ENCODE measurements around the gene COPS3. TPM values are rescaled to one million over a fixed set of nuclear protein-coding genes. Genes with fewer than 3 reads are reported as not detected.

Gene COPS3
- total RNA-seq, 1 donor from 2014 or later = 54.0 TPM

DNA sequence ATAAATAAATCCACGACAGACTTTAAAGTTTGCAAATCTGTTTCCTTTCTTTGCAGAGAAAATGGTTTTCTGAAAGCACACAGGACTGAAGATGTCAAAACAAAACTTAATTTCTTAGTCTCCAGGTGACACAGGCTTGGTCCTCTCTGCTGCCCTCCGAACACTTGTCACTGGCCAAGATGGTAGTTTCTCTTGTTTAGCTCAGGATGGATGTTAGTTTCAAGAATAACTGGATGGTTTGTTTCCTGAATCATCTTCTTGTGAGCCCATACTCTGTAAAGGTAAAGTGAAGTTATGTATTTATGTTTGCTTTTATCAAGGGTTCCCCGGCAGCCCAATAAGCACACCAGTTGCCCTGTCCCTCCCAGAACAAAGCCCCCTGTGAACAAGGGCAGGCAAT, 34.2 kb downstream of the COPS3 start:
- DNase-seq (ENCODE audit: low spot score) = no peak

DNA sequence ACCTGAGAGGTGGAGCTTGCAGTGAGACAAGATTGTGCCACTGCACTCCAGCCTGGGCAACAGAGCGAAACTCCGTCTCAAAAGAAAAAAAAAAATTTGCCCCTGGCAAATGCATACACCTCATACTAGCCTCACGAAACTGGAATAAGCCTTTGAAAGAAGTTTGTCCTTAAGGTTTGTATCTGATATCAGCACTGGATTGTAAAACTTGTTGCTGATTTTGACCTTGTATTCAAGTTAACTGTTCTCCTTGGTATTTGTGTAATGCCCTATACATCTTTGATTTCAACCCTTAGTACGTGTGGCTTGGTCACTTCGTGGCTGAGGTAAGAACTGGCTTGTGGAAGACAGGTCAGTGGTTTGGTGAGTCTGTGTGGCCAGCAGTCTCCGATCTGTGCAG, 37.9 kb downstream of the COPS3 start:
- DNase-seq (ENCODE audit: low spot score) = no peak

DNA sequence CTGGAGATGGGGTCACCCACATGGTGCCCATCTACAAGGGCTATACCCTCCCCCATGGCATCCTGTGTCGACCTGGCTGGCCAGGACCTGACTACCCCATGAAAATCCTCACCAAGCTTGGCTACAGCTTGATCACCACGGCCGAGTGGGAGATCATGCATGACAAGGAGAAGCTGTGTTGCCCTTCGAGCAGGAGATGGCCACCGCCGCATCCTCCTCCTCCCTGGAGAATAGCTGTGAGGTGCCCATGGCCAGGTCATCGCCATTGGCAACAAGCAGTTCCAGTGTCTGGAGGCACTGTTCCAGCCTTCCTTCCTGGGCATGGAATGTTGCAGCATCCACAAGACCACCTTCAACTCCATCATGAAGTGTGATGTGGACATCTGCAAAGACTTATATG, 38.8 kb downstream of the COPS3 start:
- DNase-seq (ENCODE audit: low spot score) = no peak

DNA sequence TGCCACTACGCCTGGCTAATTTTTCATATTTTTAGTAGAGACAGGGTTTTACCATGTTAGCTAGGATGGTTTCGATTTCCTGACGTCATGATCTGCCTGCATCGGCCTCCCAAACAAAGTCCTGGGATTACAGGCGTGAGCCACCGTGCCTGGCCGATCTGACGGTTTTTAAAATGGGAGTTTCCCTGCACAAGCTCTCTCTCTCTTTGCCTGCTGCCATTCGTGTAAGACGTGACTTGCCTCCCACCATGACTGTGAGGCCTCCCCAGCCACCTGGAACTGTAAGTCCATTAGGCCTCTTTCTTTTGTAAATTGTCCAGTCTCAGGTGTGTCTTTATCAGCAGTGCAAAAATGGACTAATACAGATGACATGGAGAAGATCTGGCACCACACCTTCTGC, 39.4 kb downstream of the COPS3 start:
- no peak for DNase-seq (ENCODE audit: low spot score)

DNA sequence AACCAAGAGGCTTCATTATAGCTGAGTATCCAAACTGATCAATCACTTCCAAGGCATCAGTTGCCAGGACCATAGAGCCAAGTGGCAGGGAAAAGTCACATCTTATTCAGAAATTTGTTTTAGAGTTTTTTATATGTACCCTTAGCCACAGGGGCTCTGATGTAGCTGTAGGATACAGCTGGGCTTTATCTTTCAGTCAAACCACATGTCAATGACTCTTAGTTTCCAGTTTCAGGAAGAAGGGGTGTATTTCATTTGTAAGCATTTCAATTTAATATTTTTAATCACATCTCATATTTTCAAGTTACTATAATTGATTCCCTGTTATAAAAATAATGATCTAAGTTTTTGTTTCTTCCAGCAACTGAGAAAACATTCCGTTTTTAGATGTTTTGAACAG, 41.2 kb downstream of the COPS3 start:
- DNase-seq (ENCODE audit: low spot score) = no peak

DNA sequence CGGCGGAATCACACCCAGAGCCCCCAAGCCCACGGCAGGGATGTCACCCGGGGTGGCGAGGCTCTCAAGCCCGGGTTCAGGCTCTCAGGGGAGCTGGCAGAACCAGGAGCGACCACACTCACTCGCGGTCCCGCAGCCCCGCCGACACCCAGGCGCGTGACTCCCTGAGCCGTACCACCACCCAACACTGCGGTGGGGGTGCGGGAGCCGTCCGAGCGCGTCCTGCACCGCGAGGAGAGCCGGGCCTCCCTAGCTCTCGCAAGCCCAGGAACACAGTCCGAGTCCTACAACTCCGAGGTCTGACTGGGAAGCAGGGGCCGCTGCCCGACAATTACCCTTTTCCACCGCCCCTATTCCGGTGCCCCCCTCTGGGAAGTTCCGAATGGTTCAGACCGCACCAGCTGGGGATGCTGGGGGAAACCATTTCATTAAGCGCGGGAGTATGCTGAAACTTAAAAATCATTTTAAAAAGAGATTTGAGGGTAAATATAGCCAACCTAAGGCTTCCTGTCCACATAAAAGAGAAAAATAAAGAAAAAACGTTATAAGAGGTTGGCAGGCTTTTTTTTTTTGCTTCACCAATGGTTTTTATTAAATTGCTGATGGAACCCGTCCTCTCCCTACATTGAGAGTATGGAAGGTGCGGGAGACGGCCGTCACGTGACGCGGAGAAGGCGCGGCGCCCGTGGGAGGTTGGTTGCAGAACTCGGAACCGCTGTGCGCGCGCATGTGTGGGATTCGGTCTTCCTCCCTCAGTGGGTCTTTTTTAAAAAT, 43.8 kb downstream of the COPS3 start, which contains the start of gene FLCN:
Gene FLCN (minus strand): TSS at position 143 of the 774 bp plus-strand sequence. CDS start 9,031 bp downstream, outside the sequence.
- DNase-seq (ENCODE audit: low spot score) = peak; percentile 93

DNA sequence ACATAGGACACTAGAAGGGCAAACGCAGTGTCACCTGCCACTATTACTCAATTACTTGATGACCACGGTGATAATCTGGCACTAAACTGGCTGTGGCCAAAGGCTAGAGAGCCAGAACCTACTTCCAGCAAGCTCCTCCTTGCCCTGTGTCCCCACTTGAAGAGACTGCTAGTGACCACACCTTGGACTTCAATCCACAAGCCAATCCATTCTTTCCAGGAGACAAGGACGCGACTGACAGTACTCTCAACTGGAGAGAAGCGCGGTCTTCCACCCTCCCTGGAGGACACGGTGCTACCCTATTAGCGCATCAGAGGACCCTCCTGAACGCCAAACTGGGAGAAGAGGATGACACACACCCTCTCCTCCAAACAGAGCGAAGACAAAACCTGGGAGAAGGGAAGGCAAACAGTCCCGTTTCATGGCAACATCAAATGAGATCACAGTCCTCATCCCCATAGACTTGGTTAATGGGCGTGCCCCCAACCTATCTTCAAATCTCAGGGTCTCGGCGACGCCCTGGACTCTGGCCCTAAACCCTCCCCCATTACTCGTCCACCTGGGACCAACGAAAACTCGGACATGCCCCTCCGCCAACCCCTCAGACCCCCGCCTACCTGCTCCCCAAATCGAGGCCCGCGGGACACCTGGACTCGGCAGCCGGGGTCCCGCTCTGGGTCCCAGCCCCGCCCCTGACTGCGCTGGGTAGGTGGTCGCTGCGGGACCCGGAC, 44.6 kb downstream of the COPS3 start:
- DNase-seq (ENCODE audit: low spot score) = no peak

DNA sequence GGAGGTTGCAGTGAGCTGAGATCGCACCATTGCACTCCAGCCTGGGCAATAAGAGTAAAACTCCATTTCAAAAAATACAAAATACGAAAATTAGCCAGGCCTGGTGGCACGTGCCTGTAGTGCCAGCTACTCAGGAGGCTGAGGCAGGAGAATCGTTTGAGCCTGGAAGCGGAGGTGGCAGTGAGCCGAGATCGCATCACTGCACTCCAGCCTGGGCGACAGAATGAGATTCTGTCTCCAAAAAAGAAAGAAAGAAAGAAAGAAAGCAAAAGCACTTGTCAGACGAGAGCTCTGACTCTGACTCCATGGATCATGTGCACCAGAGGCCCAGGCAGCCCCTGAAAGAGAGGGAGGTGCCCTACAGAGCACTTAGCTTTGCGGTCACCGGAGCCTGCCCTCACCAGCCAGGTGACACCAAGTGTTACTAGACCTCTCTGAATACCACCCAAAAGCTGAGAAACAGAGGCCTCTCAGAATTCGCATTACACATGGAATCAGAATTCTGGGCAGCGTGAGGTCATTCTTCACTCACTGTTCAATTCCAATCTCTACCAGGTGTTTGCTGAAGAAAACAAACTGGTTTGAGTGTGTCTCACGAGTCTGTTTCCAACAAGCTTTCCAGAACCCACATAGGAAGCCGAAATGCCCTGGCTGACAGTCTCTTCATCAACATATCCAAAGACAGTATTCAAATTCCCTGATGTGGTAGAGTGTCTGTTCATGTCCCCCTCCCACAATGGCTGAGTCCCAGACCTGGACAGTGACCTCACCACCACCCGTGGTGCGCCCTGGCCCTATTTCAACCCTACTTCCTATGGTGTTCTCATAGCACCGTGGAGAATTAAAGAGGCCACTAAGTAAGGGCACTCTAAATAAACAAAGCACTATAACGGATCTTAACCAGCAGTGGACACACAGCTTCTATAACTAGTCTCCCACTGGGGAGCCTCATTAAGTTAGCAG, 45.6 kb downstream of the COPS3 start:
- no peak for DNase-seq (ENCODE audit: low spot score)

DNA sequence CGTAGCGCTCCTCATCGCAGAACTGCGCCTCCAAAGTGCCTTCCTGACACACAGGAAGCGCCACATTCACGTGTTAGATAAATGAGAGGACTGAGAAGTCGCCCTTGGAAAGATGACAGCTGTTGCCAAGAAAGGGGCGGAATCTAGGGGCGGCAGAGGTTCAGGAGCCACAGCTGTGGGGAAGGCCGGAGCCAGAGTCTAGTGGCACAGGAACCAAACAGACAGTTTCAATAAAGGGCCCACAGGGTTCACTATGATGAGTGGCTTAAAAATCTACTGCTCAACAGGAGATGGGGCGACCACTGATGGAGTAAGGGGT, 48.8 kb downstream of the COPS3 start:
- no peak for DNase-seq (ENCODE audit: low spot score)

DNA sequence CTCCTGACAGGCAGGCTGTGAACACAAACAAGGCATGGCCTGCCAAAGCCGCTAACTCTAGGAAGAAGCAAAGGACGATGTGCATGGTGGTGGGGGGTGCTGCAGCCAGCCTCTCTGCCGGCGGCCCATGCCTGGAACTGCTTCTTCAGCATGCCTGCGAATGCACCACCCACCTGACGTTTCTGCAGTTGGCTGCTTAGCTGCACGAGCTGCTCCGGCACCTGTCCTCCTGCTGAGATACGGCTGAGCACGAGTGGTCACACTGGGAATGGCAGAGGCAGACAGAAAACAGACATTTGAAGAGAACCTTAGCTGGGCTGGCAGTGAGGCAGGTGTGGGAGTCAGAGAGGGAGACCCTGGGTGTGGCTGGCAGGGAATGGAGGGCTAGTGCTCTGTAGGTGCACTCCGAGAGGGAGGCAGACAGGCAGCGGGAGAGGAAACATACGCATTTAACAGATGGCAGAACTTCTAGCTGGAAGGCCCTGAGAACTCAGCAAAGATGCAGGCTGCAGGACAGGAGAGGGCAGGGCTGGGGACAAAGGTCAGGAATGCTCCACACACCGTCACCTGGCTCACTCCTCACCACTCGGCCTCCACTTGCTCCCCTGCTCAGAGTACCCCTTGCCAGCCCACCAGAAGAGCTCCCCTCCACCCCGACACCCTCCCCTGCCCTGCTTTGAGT, 49.3 kb downstream of the COPS3 start:
- no peak for DNase-seq (ENCODE audit: low spot score)

DNA sequence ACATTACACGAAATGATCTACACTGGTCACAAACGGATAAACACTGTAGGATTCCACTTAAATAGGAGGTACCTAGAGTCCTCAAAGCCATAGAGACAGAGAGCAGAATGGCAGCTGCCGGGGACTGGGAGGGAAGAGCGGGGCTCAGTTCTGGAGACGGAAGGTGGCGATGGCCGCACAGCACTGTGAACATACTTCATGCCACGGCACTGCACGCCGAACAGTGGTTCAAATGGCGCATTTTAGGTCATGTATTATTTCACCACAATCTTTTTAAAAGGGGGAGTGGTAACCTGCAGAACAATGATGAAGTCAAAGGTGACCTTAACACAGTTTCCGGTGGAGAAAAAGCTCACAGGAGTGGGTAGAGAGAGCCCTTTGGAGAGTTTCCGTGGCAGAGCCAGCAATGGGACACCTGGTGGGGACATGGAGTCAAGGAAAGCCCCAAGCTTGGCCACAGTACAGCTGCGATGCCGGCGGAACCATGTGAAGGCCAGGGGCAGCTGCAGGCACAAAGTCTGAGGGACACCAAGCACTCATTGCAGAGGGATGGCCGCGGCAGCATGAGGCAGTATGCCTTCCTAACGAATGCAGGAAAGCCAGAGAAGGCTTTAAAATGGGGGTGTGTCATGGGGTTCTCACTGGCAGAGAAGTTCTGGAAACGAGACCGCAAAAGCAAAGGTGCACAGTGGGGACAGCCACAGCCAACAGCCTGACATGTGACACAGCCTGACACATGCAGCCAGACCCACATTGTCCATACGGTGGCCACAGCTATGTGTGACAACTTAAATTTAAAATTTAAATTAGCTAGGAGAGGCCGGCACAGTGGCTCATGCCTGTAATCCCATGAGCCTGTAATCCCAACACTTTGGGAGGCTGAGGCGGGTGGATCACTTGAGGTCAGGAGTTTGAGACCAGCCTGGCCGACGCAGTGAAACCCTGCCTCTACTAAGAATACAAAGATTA, 51.3 kb downstream of the COPS3 start:
- DNase-seq (ENCODE audit: low spot score) = no peak

DNA sequence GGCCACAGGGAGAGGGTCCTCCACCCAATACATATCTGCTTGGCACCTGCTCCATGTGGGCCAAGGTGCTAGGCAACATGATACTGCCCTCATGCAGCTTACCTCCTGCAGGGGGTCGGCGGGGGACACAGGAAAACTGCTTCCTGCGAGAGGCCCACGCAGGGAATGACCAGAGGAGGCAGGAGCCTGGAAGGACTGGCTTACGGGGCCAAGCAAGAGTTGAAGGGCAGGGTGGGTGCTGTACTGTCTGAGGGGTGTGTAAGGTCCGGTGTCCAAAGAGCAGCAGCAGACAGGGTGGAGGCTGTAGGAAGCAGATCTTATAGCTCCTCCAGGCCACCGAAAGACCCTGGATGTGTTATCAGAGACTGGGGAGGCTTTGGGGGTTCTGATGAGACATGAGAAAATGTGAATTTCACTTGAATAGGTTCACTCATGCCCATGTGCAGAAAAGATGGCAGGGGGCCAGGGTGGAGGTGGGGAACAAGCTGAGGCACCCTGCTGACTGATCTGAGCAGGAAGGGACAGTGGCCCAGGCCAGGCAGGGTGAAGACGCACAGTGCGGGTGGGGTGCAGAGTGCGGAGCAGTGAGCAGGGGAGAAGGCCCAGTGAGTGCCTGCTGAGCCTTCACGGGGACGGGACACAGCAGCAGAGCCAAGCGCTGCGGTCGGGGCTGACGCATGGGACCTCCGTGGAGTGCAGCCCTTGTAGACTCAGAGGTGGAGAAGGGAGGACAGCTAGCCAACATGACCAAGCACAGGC, 52.3 kb downstream of the COPS3 start:
- no peak for DNase-seq (ENCODE audit: low spot score)

DNA sequence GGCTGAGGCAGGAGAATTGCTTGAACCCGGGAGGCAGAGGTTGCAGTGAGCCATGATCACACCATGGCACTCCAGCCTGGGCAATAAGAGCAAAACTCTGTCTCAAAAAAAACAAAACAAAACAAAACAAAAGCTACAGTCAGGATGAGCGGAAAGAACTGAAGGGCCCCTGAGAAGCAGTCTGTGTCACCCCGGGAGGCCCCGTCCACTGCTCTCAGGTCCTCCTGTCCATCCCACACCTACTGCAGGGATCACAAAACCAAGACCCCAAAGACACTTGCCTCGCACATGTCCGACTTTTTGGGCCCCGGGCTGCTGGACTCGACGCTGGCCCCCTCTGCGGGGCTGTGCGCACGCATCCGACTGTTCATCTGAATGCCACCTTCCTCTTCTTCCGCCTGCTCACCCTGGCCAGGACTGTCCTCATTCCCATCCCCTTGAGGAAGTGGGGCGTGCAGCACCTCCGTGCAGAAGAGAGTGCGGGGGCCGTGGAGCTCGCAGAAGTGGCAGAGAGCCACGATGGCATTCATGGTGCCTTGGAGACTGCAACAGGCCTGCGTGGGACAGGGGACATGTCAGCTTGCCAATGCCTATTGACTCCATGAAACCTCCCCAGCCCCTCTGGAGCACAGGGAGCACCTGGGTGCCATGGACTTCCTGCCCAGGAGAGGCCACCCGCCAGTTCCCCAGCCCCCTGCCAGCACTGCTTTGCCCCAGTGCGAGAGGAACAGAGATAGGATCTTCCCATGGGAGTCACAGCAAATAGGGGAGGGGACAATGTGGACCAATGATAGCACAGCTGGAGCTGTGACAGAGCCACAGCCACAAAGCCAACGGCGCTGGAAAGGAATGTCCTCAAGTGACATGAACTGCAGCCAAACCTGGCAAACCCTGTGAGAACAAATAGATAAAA, 53.2 kb downstream of the COPS3 start:
- DNase-seq (ENCODE audit: low spot score) = no peak

DNA sequence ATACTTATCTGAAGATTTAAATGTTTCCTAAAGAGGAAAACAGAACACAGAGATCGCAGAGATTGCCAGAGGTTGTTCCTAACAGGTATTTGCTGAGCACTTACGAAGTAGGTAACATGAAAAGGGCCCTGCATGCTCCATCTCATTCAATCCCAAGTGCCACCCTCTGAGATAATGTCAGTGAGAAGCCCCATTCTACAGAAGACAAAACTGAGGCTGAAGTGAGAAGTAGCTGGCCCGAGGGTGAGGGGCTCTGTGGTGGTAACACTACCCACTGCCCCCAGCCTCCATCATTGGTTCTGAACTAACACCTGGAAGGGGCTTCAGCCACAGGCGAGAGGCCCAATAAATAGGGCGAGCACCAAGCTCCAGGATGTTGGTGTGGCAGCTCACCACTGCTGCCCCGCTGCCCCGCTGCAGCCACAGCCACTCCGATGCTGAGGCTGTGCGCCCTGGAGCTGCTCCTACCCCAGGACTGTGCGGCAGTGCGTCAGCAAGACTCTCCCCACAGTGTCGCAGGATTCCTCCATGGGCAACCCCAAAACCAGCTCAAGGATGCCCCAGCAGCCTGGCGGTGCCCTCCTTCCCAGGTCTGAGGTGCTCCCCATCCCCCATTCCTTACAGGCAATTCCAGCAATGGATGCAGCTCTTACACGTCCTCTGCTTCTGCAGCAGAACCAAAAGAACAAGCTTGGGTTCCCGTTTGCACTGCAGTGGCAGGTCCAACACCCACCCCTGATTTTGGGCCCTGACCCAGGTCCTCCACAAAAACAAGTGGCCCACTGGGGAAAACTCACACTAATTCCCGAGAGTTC, 54.4 kb downstream of the COPS3 start:
- no peak for DNase-seq (ENCODE audit: low spot score)

DNA sequence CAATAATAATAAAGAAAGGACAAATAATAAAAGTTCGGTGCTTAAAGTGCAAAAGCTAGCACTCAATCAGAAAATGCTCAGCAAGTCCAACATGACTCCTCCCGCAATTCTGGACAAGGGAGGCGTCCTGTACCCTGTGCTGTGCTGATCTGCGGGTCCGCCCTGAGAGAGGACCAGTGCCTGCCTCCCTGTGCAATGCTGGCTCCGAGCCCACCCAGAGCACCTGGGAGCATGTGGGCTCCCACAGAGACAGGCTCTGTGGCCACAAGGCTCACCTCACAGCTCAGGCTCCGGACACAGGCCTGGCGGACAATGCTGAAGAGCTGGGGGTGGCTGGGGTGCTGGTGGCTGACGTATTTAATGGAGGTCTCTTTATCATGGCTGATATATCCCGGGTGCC, 55.1 kb downstream of the COPS3 start:
- DNase-seq (ENCODE audit: low spot score) = no peak

DNA sequence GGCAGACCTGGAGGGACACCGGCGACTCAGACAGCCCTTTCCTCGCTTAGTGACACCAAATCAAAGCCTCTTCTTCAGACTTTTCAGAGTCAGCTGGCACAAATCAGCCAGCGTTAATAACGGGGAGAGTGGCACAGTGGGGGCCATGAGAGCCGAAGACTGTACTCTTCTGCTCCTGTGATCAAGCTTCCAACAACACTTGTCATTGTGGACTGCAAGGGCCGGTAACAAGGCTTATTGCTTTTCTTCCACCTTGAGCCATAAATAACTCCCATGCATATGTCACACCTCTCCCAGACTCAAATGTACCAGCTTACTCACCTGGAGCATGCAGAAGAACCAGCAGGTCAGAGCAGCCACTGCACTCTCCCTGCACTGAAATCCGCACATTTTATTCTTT, 56.9 kb downstream of the COPS3 start:
- no peak for DNase-seq (ENCODE audit: low spot score)

DNA sequence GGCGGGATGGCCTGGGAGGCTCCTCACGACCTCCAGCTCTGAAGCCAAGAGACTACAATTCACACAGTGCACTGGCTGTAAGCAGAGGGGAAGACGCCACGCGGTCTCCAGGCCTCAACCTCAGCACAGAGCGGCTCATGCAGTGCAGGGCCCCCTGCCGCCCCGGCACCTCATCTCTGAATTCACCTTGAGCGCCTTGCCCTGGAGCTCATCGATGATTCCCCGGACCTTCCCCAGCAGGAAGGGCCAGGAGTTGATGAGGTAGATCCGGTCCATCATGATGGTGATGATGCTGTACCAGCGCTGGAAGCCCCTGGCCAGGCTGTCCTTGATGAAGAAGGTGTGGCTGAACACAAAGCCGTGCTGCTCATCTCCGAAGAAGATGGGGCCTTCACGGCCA, 57.3 kb downstream of the COPS3 start:
- DNase-seq (ENCODE audit: low spot score) = no peak

DNA sequence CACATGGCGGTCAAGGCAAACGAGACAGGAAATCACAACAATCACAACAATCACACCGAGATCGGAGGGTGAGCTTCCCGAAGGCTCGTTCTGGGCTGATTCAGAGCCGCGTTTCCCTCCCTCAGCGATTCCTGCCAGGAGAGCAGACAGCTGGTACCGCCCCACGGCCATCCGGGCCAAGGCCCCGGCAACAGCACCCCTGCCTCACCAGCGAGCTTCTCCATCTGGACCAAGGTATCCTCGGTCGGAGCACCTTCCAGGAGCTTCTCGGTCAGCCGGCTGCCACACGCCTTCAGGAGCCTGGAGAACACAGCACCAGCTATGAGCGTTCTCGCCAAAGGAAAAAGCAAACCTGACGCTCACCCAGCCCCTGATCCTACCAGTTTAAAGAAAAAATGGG, 59.7 kb downstream of the COPS3 start:
- no peak for DNase-seq (ENCODE audit: low spot score)
